K562 (cell line): Measurements from ENCODE around the gene CCDC9B. TPM values are rescaled to one million over a fixed set of nuclear protein-coding genes. Genes with fewer than 3 reads are reported as not detected.

Experiments
- ARID4B ChIP-seq: sonication (generic); formaldehyde crosslinking; IDR thresholded peaks from 2 replicates; pipeline ENCODE4 v1.8.0; 2022; ENCODE audit warnings: mild to moderate bottlenecking, missing genetic modification reagents
- CBX3 ChIP-seq, 2 experiments: IDR thresholded peaks; 1 replicate in 1 of 2; 2 replicates in 1 of 2; pipeline ENCODE4 v1.6.1; 2012; ENCODE audit warnings: inconsistent platforms in 2 of 2, low read length in 2 of 2, borderline replicate concordance in 1 of 2, control low read depth in 1 of 2
- CREM ChIP-seq: IDR thresholded peaks from 2 replicates; pipeline ENCODE4 v1.6.1; 2014; ENCODE audit warnings: antibody characterized with exemption, low read depth
- DIDO1 ChIP-seq: fragments of 450-650 bp; IDR thresholded peaks from 2 replicates; pipeline ENCODE4 v1.6.1; 2016; ENCODE audit warnings: low read depth, missing biosample characterization, missing genetic modification characterization
- GTF2F1 ChIP-seq: IDR thresholded peaks from 2 replicates; pipeline ENCODE4 v1.6.1; 2011; ENCODE audit warnings: low read depth, low read length, improper control_type of control experiment
- KLF13 ChIP-seq: fragments of 450-650 bp; IDR thresholded peaks from 2 replicates; pipeline ENCODE4 v1.6.1; 2016; ENCODE audit warnings: missing genetic modification characterization, low read depth, mild to moderate bottlenecking, missing compliant biosample characterization, moderate library complexity, borderline replicate concordance
- LCOR ChIP-seq: sonication (generic); formaldehyde crosslinking; IDR thresholded peaks from 2 replicates; pipeline ENCODE4 v1.8.0; 2022; ENCODE audit warnings: mild to moderate bottlenecking, missing genetic modification reagents
- MCM5 ChIP-seq: fragments of 450-650 bp; IDR thresholded peaks from 2 replicates; pipeline ENCODE4 v1.6.1; 2016; ENCODE audit warnings: low read depth
- NFE2 ChIP-seq: IDR thresholded peaks from 2 replicates; pipeline ENCODE4 v1.6.1; 2014; ENCODE audit warnings: antibody characterized with exemption, low read depth
- NR4A1 ChIP-seq, 2 experiments: fragments of 250-450 bp in 1 of 2; fragments of 450-650 bp in 1 of 2; sonication (Bioruptor Pico) in 1 of 2; IDR thresholded peaks; 2 replicates each; pipeline versions ENCODE4 v1.4.0 to v1.6.1; 2016 to 2020; ENCODE audit warnings: mild to moderate bottlenecking in 2 of 2, missing compliant biosample characterization in 1 of 2, missing genetic modification characterization in 1 of 2, moderate library complexity in 1 of 2
- PHTF2 ChIP-seq: fragments of 250-450 bp; sonication (Bioruptor Pico); IDR thresholded peaks from 2 replicates; pipeline ENCODE4 v1.5.0; 2021; ENCODE audit warnings: mild to moderate bottlenecking
- RBM39 ChIP-seq: fragments of 200-400 bp; formaldehyde crosslinking; optimal IDR thresholded peaks from 2 replicates; pipeline ENCODE3; 2018; ENCODE audit warnings: low read depth, low read length
- SMAD4 ChIP-seq: fragments of 250-450 bp; sonication (Bioruptor Pico); conservative IDR thresholded peaks from 2 replicates; pipeline ENCODE4 v1.8.0; 2021; ENCODE audit warnings: inconsistent platforms, mild to moderate bottlenecking, moderate library complexity
- SUPT5H ChIP-seq: fragments of 450-650 bp; IDR thresholded peaks from 2 replicates; pipeline ENCODE4 v1.6.1; 2016
- TAF15 ChIP-seq: fragments of 200-400 bp; formaldehyde crosslinking; IDR thresholded peaks from 2 replicates; pipeline ENCODE4 v1.6.1; 2017; ENCODE audit warnings: mild to moderate bottlenecking, low read depth, low read length, moderate library complexity
- TFE3 ChIP-seq: fragments of 450-650 bp; formaldehyde crosslinking; IDR thresholded peaks from 2 replicates; pipeline ENCODE4 v1.4.0; 2020; ENCODE audit warnings: mild to moderate bottlenecking, mixed read lengths
- ZBTB43 ChIP-seq: sonication (generic); formaldehyde crosslinking; IDR thresholded peaks from 2 replicates; pipeline ENCODE4 v1.8.0; 2023; ENCODE audit warnings: mild to moderate bottlenecking, missing genetic modification reagents
- ZFP30 ChIP-seq: fragments of 250-450 bp; sonication (Bioruptor Pico); IDR thresholded peaks from 2 replicates; pipeline ENCODE4 v1.8.0; 2022; ENCODE audit warnings: moderate library complexity, mild to moderate bottlenecking, inconsistent platforms, borderline replicate concordance
- ZNF197 ChIP-seq: fragments of 200-800 bp; sonication (Bioruptor generic); IDR thresholded peaks from 2 replicates; pipeline ENCODE4 v1.6.1; 2016; ENCODE audit warnings: low read depth, missing genetic modification characterization, missing compliant biosample characterization
- ZNF263 ChIP-seq: sonication (generic); formaldehyde crosslinking; IDR thresholded peaks from 2 replicates; pipeline ENCODE4 v1.8.0; 2022; ENCODE audit warnings: mild to moderate bottlenecking, missing genetic modification reagents, borderline replicate concordance
- ZNF354B ChIP-seq: fragments of 250-450 bp; sonication (Bioruptor Pico); IDR thresholded peaks from 2 replicates; pipeline ENCODE4 v1.4.0; 2020
- polyA plus RNA-seq, 8 experiments: library from polyadenylated mRNA; depleted of rRNA in 4 of 8; stranded (reverse) in 5 of 8; unstranded in 3 of 8; fragments of >200 nt; fragmentation: Nextera tagmentation in 2 of 8; fragmentation: Illumina TruSeq in 1 of 8; extraction: Ambion mirVana in 2 of 8; extraction: Trizol in 1 of 8; gene quantifications; 2 replicates each; pipeline versions ENCODE4 v1.2.1 to v1.2.3, GENCODE V29; 2011 to 2014; ENCODE audit warnings: inconsistent platforms in 1 of 8, missing spikeins in 1 of 8
- total RNA-seq, 7 experiments: library from RNA; depleted of rRNA in 6 of 7; stranded (reverse); fragments of >200 nt in 6 of 7; fragmentation: Illumina TruSeq in 2 of 7; extraction: Trizol in 2 of 7; gene quantifications; 2 replicates each; pipeline versions ENCODE4 v1.2.1 to v1.2.3, GENCODE V29; 2011 to 2021; ENCODE audit warnings: low replicate concordance in 1 of 7

Gene CCDC9B
- total and polyA plus RNA-seq, 9 of the 15 experiments (the other 6 are each of a cell fraction or from before 2014, with no cell fraction given), result 0.01 to 0.47 (median 0.15) TPM; not detected in 1

DNA sequence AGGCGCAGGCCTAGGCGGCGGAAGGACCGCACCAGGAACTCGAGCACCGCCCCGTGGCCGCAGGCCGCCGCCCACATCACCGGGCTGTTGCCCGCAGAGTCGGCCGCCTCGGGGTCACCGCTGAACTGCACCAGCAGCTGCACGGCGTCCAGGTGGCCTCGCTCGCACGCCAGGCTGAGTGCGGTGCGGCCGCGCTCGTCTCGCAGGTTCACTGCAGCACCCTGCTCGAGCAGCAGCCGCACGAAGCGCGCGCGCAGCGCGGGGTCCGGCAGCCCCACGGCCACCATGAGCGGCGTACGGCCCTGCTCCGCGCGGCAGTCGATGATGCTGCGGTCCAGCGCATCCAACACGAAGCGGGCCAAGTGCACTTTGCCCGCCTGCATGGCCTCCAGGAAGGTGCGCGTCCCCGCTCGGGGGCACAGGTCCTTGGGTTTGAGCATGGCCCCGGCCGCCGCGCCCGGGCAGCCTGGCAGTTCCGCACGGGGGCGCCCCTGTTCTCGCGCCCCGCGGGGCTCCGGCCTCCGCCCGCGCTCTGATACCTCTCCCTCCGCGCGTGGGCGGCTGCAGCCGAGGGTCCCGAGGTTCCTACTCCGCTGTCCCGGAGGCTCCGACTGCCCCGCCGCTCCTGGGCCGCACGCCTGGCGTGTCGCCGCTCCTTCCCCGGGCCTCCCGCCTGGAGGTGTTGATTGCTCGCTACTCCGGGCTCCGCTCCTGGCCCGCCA lies 58.4 kb downstream of the CCDC9B start (continued):
- peak; percentile 86 for TF ChIP-seq ARID4B (CRISPR knock-in tag)
- TF ChIP-seq KLF13 (tag), result 0 out of 2 replicates have a peak, but pooled peaks have one; percentile 14
- TF ChIP-seq ZFP30 (CRISPR knock-in tag), result no peak
- TF ChIP-seq LCOR (CRISPR knock-in tag), result peak; percentile 36; the same call in 1 of the 2 replicates
- TF ChIP-seq CBX3 (IDR thresholded peaks at IDR 0.05; ENCODE audit: borderline replicate concordance in 1 of 2, low read length in 2 of 2), result no peak
- no peak for TF ChIP-seq SUPT5H
- TF ChIP-seq TAF15, result no peak
- no peak for TF ChIP-seq NFE2
- no peak for TF ChIP-seq ZNF354B (CRISPR knock-in tag)
- TF ChIP-seq TFE3 (CRISPR knock-in tag), result no peak
- no peak for TF ChIP-seq RBM39
- TF ChIP-seq NR4A1 (CRISPR knock-in tag; IDR thresholded peaks at IDR 0.05), result 0 out of 2 replicates have a peak, but pooled peaks have one; percentile 83
- no peak for TF ChIP-seq NR4A1 (tag; IDR thresholded peaks at IDR 0.05)
- TF ChIP-seq ZNF263, result peak; percentile 72; the same call in 1 of the 2 replicates
- TF ChIP-seq GTF2F1, result no peak
- TF ChIP-seq MCM5, result no peak
- no peak; the same call in none of the 2 replicates for TF ChIP-seq SMAD4 (CRISPR knock-in tag)
- TF ChIP-seq ZBTB43 (CRISPR knock-in tag), result no peak
- TF ChIP-seq ZNF197 (CRISPR knock-in tag), result no peak
- no peak for TF ChIP-seq DIDO1 (tag)
- TF ChIP-seq CREM, result no peak
- no peak for TF ChIP-seq PHTF2 (CRISPR knock-in tag)
